Hepatocyte (in vitro differentiated cells): Measurements from ENCODE around the gene GRK5. TPM values are rescaled to one million over a fixed set of nuclear protein-coding genes. Genes with fewer than 3 reads are reported as not detected.

Source experiments
- DNase-seq: peaks from one replicate; pipeline ENCODE4 v3.0.0-alpha.2; 2016; ENCODE audit warnings: low spot score
- H2AFZ ChIP-seq: fragments of 200-600 bp; sonication (generic); 2 replicates; pipeline ENCODE4 v1.6.0; 2016; ENCODE audit warnings: antibody characterized with exemption, mild to moderate bottlenecking
- H3K27ac ChIP-seq: fragments of 200-600 bp; sonication (generic); 2 replicates; pipeline ENCODE4 v1.5.1; 2016; ENCODE audit warnings: mild to moderate bottlenecking
- H3K27me3 ChIP-seq: fragments of 200-600 bp; sonication (generic); 2 replicates; pipeline ENCODE4 v1.6.1; 2016
- H3K36me3 ChIP-seq: fragments of 200-600 bp; sonication (generic); replicated peaks from 2 replicates; pipeline ENCODE4 v1.5.1; 2016; ENCODE audit warnings: low read depth; ENCODE audit not compliant: insufficient read depth
- H3K4me1 ChIP-seq: fragments of 200-600 bp; sonication (generic); 2 replicates; pipeline ENCODE4 v1.5.1; 2016; ENCODE audit warnings: mild to moderate bottlenecking, moderate library complexity; ENCODE audit not compliant: insufficient read depth
- H3K4me2 ChIP-seq: fragments of 200-600 bp; sonication (generic); 2 replicates; pipeline ENCODE4 v1.6.0; 2016
- H3K4me3 ChIP-seq: fragments of 200-600 bp; sonication (generic); 2 replicates; pipeline ENCODE4 v1.5.1; 2016; ENCODE audit warnings: mild to moderate bottlenecking
- H3K79me2 ChIP-seq: fragments of 200-600 bp; sonication (generic); 2 replicates; pipeline ENCODE4 v1.6.0; 2017; ENCODE audit warnings: mild to moderate bottlenecking
- H3K9me2 ChIP-seq: fragments of 200-600 bp; sonication (generic); replicated peaks from 2 replicates; pipeline ENCODE4 v1.6.0; 2017; ENCODE audit warnings: mild to moderate bottlenecking; ENCODE audit not compliant: insufficient read depth
- H3K9me3 ChIP-seq: fragments of 200-600 bp; sonication (generic); 2 replicates; pipeline ENCODE4 v1.5.1; 2016; ENCODE audit warnings: low read depth, mild to moderate bottlenecking
- H4K20me1 ChIP-seq: fragments of 200-600 bp; sonication (generic); 2 replicates; pipeline ENCODE4 v1.6.0; 2016; ENCODE audit warnings: mild to moderate bottlenecking; ENCODE audit not compliant: insufficient read depth, poor library complexity, severe bottlenecking
- CTCF ChIP-seq: fragments of 200-600 bp; sonication (generic); IDR thresholded peaks from 2 replicates; pipeline ENCODE4 v1.5.1; 2016; ENCODE audit warnings: antibody characterized with exemption, mild to moderate bottlenecking; ENCODE audit not compliant: poor library complexity
- EZH2 ChIP-seq: fragments of 200-600 bp; sonication (generic); IDR thresholded peaks from 2 replicates; pipeline ENCODE4 v1.6.1; 2016; ENCODE audit warnings: antibody characterized with exemption, mild to moderate bottlenecking, borderline replicate concordance
- EZH2phosphoT487 ChIP-seq: fragments of 200-600 bp; sonication (generic); IDR thresholded peaks from one replicate; pipeline ENCODE4 v1.6.1; 2018; ENCODE audit warnings: antibody characterized with exemption, mild to moderate bottlenecking, low read depth, moderate library complexity; ENCODE audit not compliant: unreplicated experiment, severe bottlenecking
- WGBS: methylation state at CpG from one replicate; pipeline ENCODE4 v1.1.6; 2016; ENCODE audit warnings: low lambda C conversion rate; ENCODE audit errors: missing lambda C conversion rate; 5-methylcytosine and 5-hydroxymethylcytosine counted together
- polyA plus RNA-seq: library from polyadenylated mRNA; unstranded; fragments of >200 nt; fragmentation: Nextera tagmentation; extraction: Ambion mirVana; gene quantifications from 2 replicates; pipeline ENCODE4 v1.2.1, GENCODE V29; 2016
- total RNA-seq: library from RNA; depleted of rRNA; stranded (reverse); fragments of >200 nt; gene quantifications from 2 replicates; pipeline ENCODE4 v1.2.3, GENCODE V29; 2014

Gene GRK5
- total and polyA plus RNA-seq, 2 experiments from 2014 or later: 7.6 to 19.9 TPM

GRCh38 chr10:119243488-119243887, 36.1 kb downstream of the GRK5 start:
- peak overlapping the region; percentile 78 for H3K27ac ChIP-seq
- no peaks in the 10 kb centered on the region for H3K27me3 ChIP-seq
- H3K36me3 ChIP-seq: no peaks in the 10 kb centered on the region
- WGBS: 31% methylated on average over 2 of the region's 2 CpGs
- no peaks in the 10 kb centered on the region for H3K9me2 ChIP-seq
- no peak overlapping the region for H3K4me3 ChIP-seq
- no peak overlapping the region for H2AFZ ChIP-seq
- peaks cover 34% of the 10 kb centered on the region for H3K4me1 ChIP-seq
- DNase-seq: no peak
- peak overlapping the region; percentile 59 for H3K4me2 ChIP-seq
- H3K9me3 ChIP-seq: no peaks in the 10 kb centered on the region
- no peak for TF ChIP-seq CTCF
- TF ChIP-seq EZH2: no peak
- TF ChIP-seq EZH2phosphoT487: no peak
- no peaks in the 10 kb centered on the region for H4K20me1 ChIP-seq
- peaks cover 85% of the 10 kb centered on the region for H3K79me2 ChIP-seq

- H2AFZ ChIP-seq: no peak overlapping the region
- H3K9me2 ChIP-seq: no peaks in the 10 kb centered on the region
- TF ChIP-seq CTCF: no peak
- DNase-seq: no peak
- H3K4me1 ChIP-seq: peaks cover 29% of the 10 kb centered on the region
- H3K36me3 ChIP-seq: no peaks in the 10 kb centered on the region
- peaks cover 86% of the 10 kb centered on the region for H3K79me2 ChIP-seq
- WGBS: 28% methylated on average over 1 of the region's 1 CpG
- H4K20me1 ChIP-seq: no peaks in the 10 kb centered on the region
- peak overlapping the region; percentile 59 for H3K4me2 ChIP-seq
- H3K27me3 ChIP-seq: no peaks in the 10 kb centered on the region
- H3K27ac ChIP-seq: peak overlapping the region; percentile 78
- no peaks in the 10 kb centered on the region for H3K9me3 ChIP-seq
- no peak overlapping the region for H3K4me3 ChIP-seq
These were observed 36.6 kb downstream of the GRK5 start for GRCh38 chr10:119243967-119244366.

- Histone ChIP-seq H3K9me3 (no peaks in the 10 kb centered on the region), H2AFZ (no peak overlapping the region), H3K9me2 (no peaks in the 10 kb centered on the region), H3K4me3 (no peak overlapping the region), H4K20me1 (no peaks in the 10 kb centered on the region), H3K79me2 (peaks cover 87% of the 10 kb centered on the region), H3K4me2 (no peak overlapping the region), H3K36me3 (no peaks in the 10 kb centered on the region), H3K27me3 (no peaks in the 10 kb centered on the region), H3K27ac (no peak overlapping the region), H3K4me1 (peaks cover 29% of the 10 kb centered on the region)
- TF ChIP-seq CTCF: no peak
- TF ChIP-seq EZH2phosphoT487: no peak
- no peak for TF ChIP-seq EZH2
- no peak for DNase-seq
- WGBS: 93% methylated on average over 5 of the region's 5 CpGs
These were observed 37.9 kb downstream of the GRK5 start for GRCh38 chr10:119245272-119245671.
